DMS79 treated with DMSO at 0.1 percent for 48 hours (cell line): ENCODE results near the gene RNASET2.

Experiments used
- DNase-seq: peaks from one replicate; lab custom pipeline; 2025; lab: John Stamatoyannopoulos, UW

Gene RNASET2

GRCh38 chr6:166946125-166946524 lies 10.2 kb downstream of the RNASET2 start:
- no peak for DNase-seq

- DNase-seq, result no peak
Measured at GRCh38 chr6:166944666-166945256, 11.6 kb downstream of the RNASET2 start.

GRCh38 chr6:166942393-166943168 lies 13.8 kb downstream of the RNASET2 start:
- DNase-seq, result no peak

- no peak for DNase-seq
Measured at GRCh38 chr6:166940643-166941068, 15.7 kb downstream of the RNASET2 start.

GRCh38 chr6:166939894-166940293 lies 16.5 kb downstream of the RNASET2 start:
- DNase-seq, result no peak

GRCh38 chr6:166939345-166939744 lies 17.0 kb downstream of the RNASET2 start:
- DNase-seq, result no peak

- no peak for DNase-seq
Measured at GRCh38 chr6:166938704-166939103, 17.6 kb downstream of the RNASET2 start.

GRCh38 chr6:166938150-166938549 lies 18.2 kb downstream of the RNASET2 start:
- no peak for DNase-seq

- no peak for DNase-seq
Measured at GRCh38 chr6:166937746-166938145, 18.6 kb downstream of the RNASET2 start.

- no peak for DNase-seq
Measured at GRCh38 chr6:166936079-166936787, 20.1 kb downstream of the RNASET2 start.

- DNase-seq, result no peak
Measured at GRCh38 chr6:166935353-166935752, 21.0 kb downstream of the RNASET2 start.

- no peak for DNase-seq
Measured at GRCh38 chr6:166934174-166934573, 22.2 kb downstream of the RNASET2 start.

GRCh38 chr6:166933396-166933795 lies 23.0 kb downstream of the RNASET2 start:
- no peak for DNase-seq

- DNase-seq, result no peak
Measured at GRCh38 chr6:166932616-166933015, 23.7 kb downstream of the RNASET2 start.

- DNase-seq, result no peak
Measured at GRCh38 chr6:166932116-166932515, 24.2 kb downstream of the RNASET2 start.

- DNase-seq, result no peak
Measured at GRCh38 chr6:166931426-166931970, 24.9 kb downstream of the RNASET2 start.

GRCh38 chr6:166930354-166930891 lies 25.9 kb downstream of the RNASET2 start:
- DNase-seq, result no peak

GRCh38 chr6:166929542-166930189 lies 26.7 kb downstream of the RNASET2 start:
- no peak for DNase-seq

- no peak for DNase-seq
Measured at GRCh38 chr6:166928644-166929541, 27.5 kb downstream of the RNASET2 start.

GRCh38 chr6:166927935-166928643 lies 28.3 kb downstream of the RNASET2 start:
- no peak for DNase-seq
